Breast epithelium (tissue), 4 donors: ENCODE measurements around the gene ALDOB. TPM values are rescaled to one million over a fixed set of nuclear protein-coding genes. Genes with fewer than 3 reads are reported as not detected.

ENCODE experiments used
- DNase-seq, 2 donors: peaks; one replicate each; pipeline ENCODE4 v3.0.0-alpha.2; 2019; ENCODE audit warnings: low spot score in 2 of 2
- H3K27ac ChIP-seq, 2 donors: fragments of 200-600 bp; sonication (generic) in 1 of 2; one replicate each; pipeline ENCODE4 v1.5.1; 2016 to 2019; ENCODE audit warnings: mild to moderate bottlenecking in 1 of 2
- H3K27me3 ChIP-seq, 2 donors: fragments of 200-600 bp; sonication (generic) in 1 of 2; one replicate each; pipeline versions ENCODE4 v1.5.1 to v1.6.0; 2017 to 2019; ENCODE audit warnings: control low read depth in 1 of 2, mild to moderate bottlenecking in 1 of 2
- H3K36me3 ChIP-seq: fragments of 200-600 bp; one replicate; pipeline ENCODE4 v1.5.1; 2019
- H3K4me1 ChIP-seq, 2 donors: fragments of 200-600 bp; sonication (generic); one replicate each; pipeline ENCODE4 v1.5.1; 2016 to 2019; ENCODE audit warnings: control low read depth in 1 of 2
- H3K4me3 ChIP-seq, 3 donors: fragments of 200-600 bp; sonication (generic); 1 replicate in 2 of 3; 2 replicates in 1 of 3; pipeline ENCODE4 v1.5.1; 2016 to 2019; ENCODE audit warnings: mild to moderate bottlenecking in 3 of 3, moderate library complexity in 2 of 3
- H3K9me3 ChIP-seq, 2 donors: fragments of 200-600 bp; sonication (generic) in 1 of 2; one replicate each; pipeline ENCODE4 v1.5.1; 2016 to 2019; ENCODE audit warnings: control low read depth in 1 of 2
- CTCF ChIP-seq, 3 donors: fragments of 450-650 bp; IDR thresholded peaks; one replicate each; pipeline ENCODE4 v1.5.1; 2016 to 2017; ENCODE audit warnings: antibody characterized with exemption in 3 of 3, mild to moderate bottlenecking in 3 of 3, moderate library complexity in 3 of 3
- POLR2A ChIP-seq: fragments of 450-650 bp; IDR thresholded peaks from one replicate; pipeline ENCODE4 v1.6.1; 2016; ENCODE audit warnings: antibody characterized with exemption, mild to moderate bottlenecking, moderate library complexity
- POLR2AphosphoS5 ChIP-seq, 3 donors: sonication (generic); formaldehyde crosslinking; IDR thresholded peaks; one replicate each; pipeline ENCODE4 v1.6.1; 2017; ENCODE audit warnings: antibody characterized with exemption in 3 of 3
- intact Hi-C: fragments of 100-400 bp; cut with DNase I; formaldehyde crosslinking; loops from one replicate; pipeline ENCODE4 v1.15.1; 2023; ENCODE audit warnings: low total_unique reads
- total RNA-seq, 3 donors: library from RNA; depleted of rRNA; stranded (reverse); fragments of >200 nt; gene quantifications; one replicate each; pipeline ENCODE4 v1.1.0, GENCODE V29; 2016

Gene ALDOB
- total RNA-seq, 3 donors from 2014 or later: 0.66 TPM; not detected in 2

GRCh38 chr9:101478906-101479305 is 43.3 kb upstream of the ALDOB start:
- Histone ChIP-seq H3K4me1 (no peaks in the 10 kb centered on the region), H3K36me3 (no peaks in the 10 kb centered on the region), H3K27ac (peak overlapping the region in 1 of 2 donors; percentile 4), H3K27me3 (no peaks in the 10 kb centered on the region), H3K4me3 (no peak overlapping the region), H3K9me3 (no peaks in the 10 kb centered on the region)
- intact Hi-C loops: no loop called here
- no peak for DNase-seq
- no peak for TF ChIP-seq POLR2A
- no peak for TF ChIP-seq CTCF (IDR thresholded peaks at IDR 0.05)
- no peak for TF ChIP-seq POLR2AphosphoS5 (IDR thresholded peaks at IDR 0.05)

DNA sequence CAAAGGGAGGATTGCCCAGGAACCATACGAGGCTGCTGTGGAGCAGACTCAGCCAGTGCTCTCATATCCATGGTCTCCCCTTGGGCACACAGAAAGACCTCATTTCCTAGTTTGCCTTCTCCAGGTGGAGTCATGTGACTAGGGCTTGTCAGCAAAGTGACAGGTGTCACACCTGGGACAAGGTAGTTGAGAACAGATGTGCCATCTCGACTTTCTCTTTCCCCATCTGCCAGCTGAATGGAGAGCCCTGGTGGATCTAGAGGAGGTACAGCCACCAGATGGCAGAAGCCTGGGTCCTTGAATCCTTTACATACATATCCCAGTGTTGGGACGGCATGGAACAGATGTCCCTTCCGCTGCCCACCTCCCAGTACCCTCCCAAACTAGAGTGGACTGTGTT is 42.9 kb upstream of the ALDOB start:
- Histone ChIP-seq H3K36me3 (no peaks in the 10 kb centered on the region), H3K27ac (no peak overlapping the region), H3K4me3 (no peak overlapping the region), H3K4me1 (no peaks in the 10 kb centered on the region), H3K27me3 (no peaks in the 10 kb centered on the region), H3K9me3 (no peaks in the 10 kb centered on the region)
- no peak for DNase-seq
- TF ChIP-seq POLR2AphosphoS5 (IDR thresholded peaks at IDR 0.05): no peak
- no peak for TF ChIP-seq CTCF (IDR thresholded peaks at IDR 0.05)
- no peak for TF ChIP-seq POLR2A
- intact Hi-C loops: no loop called here

DNA sequence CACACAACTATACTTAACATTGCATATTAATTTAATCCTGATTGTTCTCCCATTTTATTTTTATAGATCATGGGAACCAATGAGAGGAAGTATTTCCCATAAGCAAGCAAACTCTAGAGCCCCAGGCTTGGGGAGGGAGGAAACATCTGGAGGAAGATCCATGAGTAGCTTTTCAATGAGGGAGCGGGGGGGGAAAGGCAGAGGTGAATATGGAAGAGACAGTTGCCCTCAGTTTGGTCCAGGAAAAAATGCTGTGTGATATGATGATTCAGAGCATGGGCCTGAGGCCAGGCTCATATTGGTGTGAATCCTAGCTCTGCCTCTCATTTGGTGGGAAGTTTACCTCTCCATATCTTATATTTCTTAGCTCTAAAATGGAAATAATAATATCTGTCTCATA is 42.2 kb upstream of the ALDOB start:
- H3K27me3 ChIP-seq: no peaks in the 10 kb centered on the region
- H3K27ac ChIP-seq: no peak overlapping the region
- no peaks in the 10 kb centered on the region for H3K9me3 ChIP-seq
- TF ChIP-seq POLR2A: no peak
- TF ChIP-seq CTCF (IDR thresholded peaks at IDR 0.05): no peak
- TF ChIP-seq POLR2AphosphoS5 (IDR thresholded peaks at IDR 0.05): no peak
- no peak for DNase-seq
- H3K36me3 ChIP-seq: no peaks in the 10 kb centered on the region
- no peak overlapping the region for H3K4me3 ChIP-seq
- H3K4me1 ChIP-seq: no peaks in the 10 kb centered on the region
- intact Hi-C loops: no loop called here

DNA sequence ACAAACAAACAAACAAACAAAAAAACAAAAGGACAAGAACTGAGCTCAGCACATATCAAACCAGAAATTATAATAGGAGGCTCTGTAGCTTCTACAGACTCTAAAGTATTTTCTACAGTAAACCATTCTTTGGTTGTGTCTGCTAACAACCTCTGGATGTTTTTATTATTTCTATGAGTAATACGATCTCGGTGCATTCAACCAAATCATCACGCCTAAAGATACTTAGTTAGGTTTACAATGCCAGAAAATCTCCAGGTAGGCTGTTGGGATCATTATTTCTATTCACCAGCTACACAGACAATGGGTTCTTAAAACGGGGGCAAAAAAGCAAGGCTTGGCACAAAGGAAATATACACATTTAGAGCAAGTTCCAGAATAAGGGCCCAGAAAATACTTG is 41.6 kb upstream of the ALDOB start:
- no peak overlapping the region for H3K4me3 ChIP-seq
- intact Hi-C loops: no loop called here
- H3K27ac ChIP-seq: no peak overlapping the region
- no peaks in the 10 kb centered on the region for H3K27me3 ChIP-seq
- TF ChIP-seq CTCF (IDR thresholded peaks at IDR 0.05) (no peak), POLR2A (no peak)
- no peaks in the 10 kb centered on the region for H3K9me3 ChIP-seq
- DNase-seq: no peak
- no peaks in the 10 kb centered on the region for H3K36me3 ChIP-seq
- no peaks in the 10 kb centered on the region for H3K4me1 ChIP-seq

- no peaks in the 10 kb centered on the region for H3K9me3 ChIP-seq
- H3K27me3 ChIP-seq: no peaks in the 10 kb centered on the region
- DNase-seq: no peak
- no peaks in the 10 kb centered on the region for H3K4me1 ChIP-seq
- H3K4me3 ChIP-seq: no peak overlapping the region
- TF ChIP-seq POLR2A (no peak), POLR2AphosphoS5 (IDR thresholded peaks at IDR 0.05) (no peak), CTCF (IDR thresholded peaks at IDR 0.05) (no peak)
- H3K36me3 ChIP-seq: no peaks in the 10 kb centered on the region
- intact Hi-C loops: no loop called here
- H3K27ac ChIP-seq: no peak overlapping the region
Measured at GRCh38 chr9:101476576-101477208, 41.1 kb upstream of the ALDOB start.
